Stimulated activated CD8-positive, alpha-beta memory T cell treated with anti-CD3 and anti-CD28 coated beads, Interleukin-4, amount 100 ng/mL, for 4 hours (primary cell): ENCODE results near the gene ARID3C.
A peak's percentile ranks its signal among the peaks of the same experiment; 100 is the strongest.

ENCODE experiments used
- DNase-seq, 2 donors: peaks; one replicate each; pipeline ENCODE4 v3.0.0-alpha.2; 2020; ENCODE audit warnings: low read depth in 2 of 2, low spot score in 1 of 2

The ARID3C gene

GRCh38 chr9:34630402-34631154 is 1.7 kb upstream of the ARID3C start:
- DNase-seq: no peak

- DNase-seq: no peak
Observed at GRCh38 chr9:34629491-34629808, 584 bp upstream of the ARID3C start.

GRCh38 chr9:34627716-34628655 is 880 bp downstream of the ARID3C start:
- no peak for DNase-seq

- DNase-seq: no peak
Observed at GRCh38 chr9:34625186-34625486, 3.7 kb downstream of the ARID3C start.

- no peak for DNase-seq
Observed at GRCh38 chr9:34624475-34625185, 4.2 kb downstream of the ARID3C start.

- no peak for DNase-seq
Observed at GRCh38 chr9:34623374-34624235, 5.3 kb downstream of the ARID3C start.

GRCh38 chr9:34620061-34620994 is 8.5 kb downstream of the ARID3C start, which contains the start of gene DCTN3:
Gene DCTN3, minus strand, starts transcription at chr9:34620495. Its CDS starts 31 bp downstream, at chr9:34620464.
- peak; percentile 79 to 80 for DNase-seq

GRCh38 chr9:34615132-34615531 is 13.7 kb downstream of the ARID3C start:
- DNase-seq: no peak

GRCh38 chr9:34612788-34613390 is 16.0 kb downstream of the ARID3C start:
- peak in 1 of 2 donors; percentile 34 for DNase-seq

GRCh38 chr9:34611811-34612787 is 16.8 kb downstream of the ARID3C start, which contains the start of gene RPP25L:
Gene RPP25L, minus strand, starts transcription at chr9:34612097. Its CDS starts 801 bp downstream, at chr9:34611296.
- peak; percentile 57 to 62 for DNase-seq

- DNase-seq: no peak
Observed at GRCh38 chr9:34611251-34611810, 17.5 kb downstream of the ARID3C start.

- DNase-seq: no peak
Observed at GRCh38 chr9:34610434-34611206, 18.2 kb downstream of the ARID3C start.

GRCh38 chr9:34607331-34607730 is 21.5 kb downstream of the ARID3C start:
- DNase-seq: no peak

GRCh38 chr9:34606905-34607304 is 22.0 kb downstream of the ARID3C start:
- no peak for DNase-seq

- DNase-seq: no peak
Observed at GRCh38 chr9:34606190-34606589, 22.7 kb downstream of the ARID3C start.

GRCh38 chr9:34603610-34604231 is 25.1 kb downstream of the ARID3C start:
- DNase-seq: peak; percentile 57 to 75
